HG03521 (cell line): ENCODE measurements around the gene EARS2.
"Not testable (repeated sequence)": the region's sequence is repeated elsewhere in the genome, so short reads cannot be mapped to it uniquely, and the experiment has no call there.

Experiments
- ATAC-seq: cut with Tn5 transposase; IDR thresholded peaks from one replicate; pipeline ENCODE4 v1.9.1; 2021; ENCODE audit warnings: mild to moderate bottlenecking, moderate library complexity; ENCODE audit not compliant: unreplicated experiment

Gene EARS2

GRCh38 chr16:23556881-23557778 is at the start of gene EARS2, which contains the start of gene UBFD1:
Gene EARS2 (minus strand): TSS chr16:23557350. CDS start chr16:23557343, 7 bp downstream.
Gene UBFD1 (plus strand): TSS chr16:23557727. CDS start chr16:23557743, 16 bp downstream.
- peak; percentile 84 for ATAC-seq

DNA sequence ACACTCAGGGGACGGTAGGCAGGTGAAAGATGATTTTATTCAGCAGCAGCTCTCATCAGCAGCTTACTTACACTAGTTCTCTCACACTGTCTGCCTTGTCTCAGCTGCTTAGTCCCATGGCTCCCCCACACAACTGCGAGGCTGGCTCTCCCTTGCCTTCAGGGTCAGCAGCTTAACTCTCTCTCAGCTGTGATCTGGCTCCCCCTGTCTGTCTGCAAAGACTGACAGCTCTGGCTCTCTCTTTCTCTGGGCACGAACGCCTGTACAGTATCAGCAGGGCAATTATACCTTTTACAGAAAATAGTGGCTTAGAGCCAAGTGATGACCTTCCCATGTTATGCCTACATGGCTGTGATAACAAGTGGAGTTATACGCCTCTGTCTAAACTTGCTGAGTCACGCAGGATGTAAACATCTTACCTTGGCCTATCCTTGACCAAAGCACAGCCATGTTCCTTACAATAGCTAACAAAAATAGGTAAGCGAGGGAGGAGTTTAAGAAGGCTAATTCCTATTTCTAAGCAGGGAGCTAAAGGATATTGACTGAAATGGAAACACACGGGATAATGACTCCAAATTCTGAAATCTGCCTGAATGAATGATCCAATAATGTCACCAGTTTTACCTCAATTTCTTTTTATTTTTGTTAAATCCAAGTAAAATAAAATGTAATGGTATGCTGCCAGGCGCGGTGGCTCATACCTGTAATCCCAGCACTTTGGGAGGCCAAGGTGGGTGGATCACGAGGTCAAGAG is 40.0 kb upstream of the EARS2 start:
- no peak for ATAC-seq

DNA sequence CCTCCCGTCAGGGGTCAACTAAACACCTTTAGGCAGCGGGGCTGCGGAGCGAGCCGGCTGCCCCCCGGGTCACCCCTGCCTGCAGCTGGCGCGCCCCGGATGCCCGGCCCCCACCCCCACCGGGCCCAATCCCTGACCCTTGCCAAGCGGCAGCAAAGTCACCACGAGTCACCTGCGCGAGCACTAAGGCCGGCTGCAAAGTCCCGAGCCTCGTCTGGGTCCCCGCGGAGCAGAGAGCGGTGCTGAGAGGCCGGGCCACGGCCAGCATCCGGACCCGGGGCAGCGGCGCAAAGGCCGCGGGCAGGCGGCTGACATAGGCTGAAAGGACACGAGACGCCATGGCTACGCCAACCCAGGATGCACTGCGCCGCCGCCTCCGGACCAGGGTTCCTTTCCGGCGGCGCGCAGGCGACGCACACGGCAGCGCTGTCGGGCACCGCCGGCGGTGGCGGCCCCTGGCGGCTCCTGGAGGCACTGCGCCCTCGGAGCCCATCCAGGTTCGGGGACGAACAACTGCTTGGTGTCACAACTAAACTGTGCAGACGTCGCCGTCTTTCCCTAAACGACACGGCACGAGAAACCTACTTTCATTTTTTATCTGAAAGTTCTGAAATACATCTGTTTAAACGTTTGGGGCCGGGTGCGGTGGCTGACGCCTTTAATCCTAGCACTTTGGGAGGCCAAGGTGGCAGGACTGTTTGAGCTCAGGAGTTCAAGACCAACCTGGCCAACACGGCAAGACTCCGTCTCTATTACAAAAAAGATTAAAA is 39.0 kb upstream of the EARS2 start, which contains the start of gene NDUFAB1:
NDUFAB1 (minus strand) TSS at position 366 of the 770 bp plus-strand sequence; CDS start at position 340, 26 bp downstream.
- peak; percentile 92 for ATAC-seq

- ATAC-seq = peak; percentile 10
Observed at GRCh38 chr16:23595246-23595950, 38.2 kb upstream of the EARS2 start.

- no peak for ATAC-seq
Observed at GRCh38 chr16:23594186-23594585, 37.0 kb upstream of the EARS2 start.

GRCh38 chr16:23590181-23590580 is 33.0 kb upstream of the EARS2 start:
- ATAC-seq = no peak

GRCh38 chr16:23587726-23588125 is 30.6 kb upstream of the EARS2 start:
- no peak for ATAC-seq

- ATAC-seq = no peak
Observed at GRCh38 chr16:23584186-23585076, 27.3 kb upstream of the EARS2 start.

DNA sequence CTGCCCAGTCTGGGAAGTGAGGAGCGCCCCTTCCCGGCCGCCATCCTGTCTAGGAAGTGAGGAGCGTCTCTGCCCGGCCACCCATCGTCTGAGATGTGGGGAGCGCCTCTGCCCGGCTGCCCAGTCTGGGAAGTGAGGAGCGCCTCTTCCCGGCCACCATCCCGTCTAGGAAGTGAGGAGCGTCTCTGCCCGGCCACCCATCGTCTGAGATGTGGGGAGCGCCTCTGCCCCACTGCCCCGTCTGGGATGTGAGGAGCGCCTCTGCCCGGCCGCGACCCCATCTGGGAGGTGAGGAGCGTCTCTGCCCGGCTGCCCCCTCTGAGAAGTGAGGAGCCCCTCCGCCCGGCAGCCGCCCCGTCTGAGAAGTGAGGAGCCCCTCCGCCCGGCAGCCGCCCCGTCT is 26.1 kb upstream of the EARS2 start:
- not testable (repeated sequence) for ATAC-seq

DNA sequence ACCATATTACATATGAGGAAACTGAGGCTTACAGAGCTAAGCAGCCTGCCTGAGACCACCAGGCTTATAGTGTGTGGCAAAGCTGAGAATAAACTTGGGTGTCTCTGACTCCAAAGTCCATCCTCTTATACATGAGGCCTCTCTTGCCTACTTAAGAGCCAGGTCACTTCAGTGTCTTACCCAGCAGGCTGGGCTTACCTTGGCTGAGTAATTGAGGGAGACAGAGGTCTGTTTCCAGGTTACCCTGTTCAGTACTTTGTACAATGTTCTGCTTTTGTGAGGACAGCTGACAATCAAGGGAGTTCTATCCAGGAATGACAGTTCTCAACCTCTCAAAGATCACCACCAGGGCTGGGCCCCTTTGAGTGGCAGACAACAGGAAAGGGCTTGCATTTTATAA is 24.6 kb upstream of the EARS2 start:
- no peak for ATAC-seq

DNA sequence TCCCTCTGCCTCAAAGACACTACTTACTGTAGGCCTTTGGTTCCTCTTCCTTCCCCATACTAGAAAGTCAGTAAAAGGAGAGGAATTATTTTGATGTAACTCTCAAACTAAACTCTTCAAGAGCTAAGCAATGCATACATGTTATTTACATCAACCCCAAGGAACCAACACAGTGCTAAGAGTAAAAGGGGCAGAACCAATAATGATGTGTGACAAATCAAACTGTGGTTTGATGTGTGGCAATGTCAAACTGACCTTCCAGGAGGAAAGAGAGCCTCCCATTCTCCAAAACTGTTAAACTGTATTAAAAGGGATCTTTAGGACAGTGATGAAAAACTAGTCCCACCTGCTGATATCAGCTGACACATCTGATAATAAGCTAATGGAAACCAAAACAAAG is 23.2 kb upstream of the EARS2 start:
- no peak for ATAC-seq

DNA sequence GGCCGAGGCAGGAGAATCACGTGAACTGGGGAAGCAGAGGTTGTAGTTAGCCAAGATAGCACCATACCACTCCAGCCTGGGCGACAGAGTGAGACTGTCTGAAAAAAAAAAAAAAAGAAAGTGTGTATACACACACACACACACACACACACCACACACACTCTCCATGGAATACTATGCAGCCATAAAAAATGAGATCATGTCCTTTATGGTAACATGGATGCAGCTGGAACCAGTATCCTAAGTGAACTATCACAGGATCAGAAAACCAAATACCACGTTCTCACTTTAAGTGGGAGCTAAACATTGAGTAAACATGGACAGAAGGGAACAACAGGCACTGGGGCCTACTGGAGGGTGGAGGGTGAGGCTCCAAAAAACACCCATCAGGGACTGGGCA is 22.2 kb upstream of the EARS2 start:
- no peak for ATAC-seq

- ATAC-seq = no peak
Observed at GRCh38 chr16:23578101-23578830, 21.1 kb upstream of the EARS2 start.

DNA sequence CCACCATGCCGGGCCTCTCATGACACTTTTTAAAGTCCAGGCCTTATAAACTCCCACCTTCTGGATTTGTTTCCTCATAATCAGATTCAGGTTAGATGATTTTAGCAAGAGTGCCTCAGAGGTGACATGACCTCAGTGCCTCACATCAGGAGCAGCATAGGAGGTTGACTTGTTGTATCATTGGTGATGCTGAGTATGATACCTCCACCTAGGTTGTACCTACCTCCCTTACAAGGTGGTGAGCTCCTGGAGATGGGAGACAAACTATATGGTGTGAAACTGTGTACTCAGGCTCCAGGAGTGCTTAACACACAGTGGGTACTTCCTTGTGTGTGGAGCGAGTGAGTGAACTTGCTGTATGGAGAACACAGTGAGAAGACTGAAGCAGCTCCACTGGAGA is 20.3 kb upstream of the EARS2 start:
- no peak for ATAC-seq

GRCh38 chr16:23575834-23576233 is 18.7 kb upstream of the EARS2 start:
- no peak for ATAC-seq

DNA sequence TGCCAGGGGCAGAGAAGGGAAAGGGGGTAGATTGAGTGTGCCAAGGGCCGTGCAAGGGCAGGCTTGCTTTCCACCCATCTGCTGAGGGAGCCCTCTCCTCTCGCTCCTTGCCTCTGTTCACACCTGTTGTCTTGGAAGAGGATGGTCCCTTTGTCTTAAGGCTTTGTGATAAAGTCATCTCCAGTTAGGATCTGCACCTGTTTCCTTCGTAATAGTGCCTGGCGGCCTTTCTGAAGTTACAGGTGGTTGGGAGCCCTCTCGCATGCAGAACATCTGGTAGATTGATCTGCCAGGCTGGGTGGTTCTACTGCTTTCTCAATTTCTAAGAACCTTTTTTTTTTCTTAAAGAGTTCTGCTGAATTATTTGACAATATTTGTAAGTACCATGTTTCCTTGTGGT is 16.7 kb upstream of the EARS2 start:
- no peak for ATAC-seq

DNA sequence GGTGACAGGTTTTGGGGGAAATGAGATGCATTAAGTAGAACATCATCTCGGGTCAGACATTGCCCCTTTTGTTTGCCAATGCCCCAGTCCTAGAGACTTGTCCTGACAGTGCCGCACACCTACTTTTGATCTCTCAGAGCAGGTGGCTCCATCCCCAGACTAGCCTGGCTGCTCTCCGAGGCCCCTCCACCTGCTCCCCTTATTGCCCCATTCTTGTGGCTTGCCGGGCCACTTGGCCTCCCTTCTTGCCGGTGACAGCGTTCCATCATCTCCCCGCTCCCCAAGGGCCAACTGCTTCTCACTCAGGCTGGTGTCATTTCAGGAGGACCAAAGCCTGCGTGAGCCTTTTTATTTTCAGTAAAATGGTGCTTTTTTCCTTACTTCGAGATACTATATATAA is 15.2 kb upstream of the EARS2 start:
- no peak for ATAC-seq

DNA sequence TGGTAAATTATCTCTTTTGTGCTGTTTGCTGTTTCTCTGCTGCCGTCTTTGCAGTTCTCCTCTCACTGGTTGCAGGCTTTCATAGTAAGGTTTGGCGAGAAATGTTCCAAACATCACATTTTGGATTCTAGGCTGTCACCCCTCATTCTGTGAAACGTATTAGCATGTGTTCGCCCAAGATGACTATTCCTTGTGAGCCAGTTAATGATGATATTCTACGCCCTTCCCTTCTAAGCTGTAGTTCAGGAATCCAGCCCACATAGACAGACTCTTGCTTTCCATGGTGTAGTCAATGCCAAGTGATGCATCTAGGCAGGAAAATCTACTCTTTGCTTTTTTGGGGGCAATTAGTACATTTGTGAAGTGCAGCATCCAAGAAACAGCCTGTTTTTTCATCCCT is 14.7 kb upstream of the EARS2 start:
- no peak for ATAC-seq
